Right atrium auricular region (tissue), 2 donors: ENCODE data around the gene LYZL2. TPM values are rescaled to one million over a fixed set of nuclear protein-coding genes. Genes with fewer than 3 reads are reported as not detected.
"Not testable (repeated sequence)": the region's sequence is repeated elsewhere in the genome, so short reads cannot be mapped to it uniquely, and the experiment has no call there.

Experiments used
- DNase-seq: peaks from one replicate; pipeline ENCODE4 v3.0.0-alpha.2; 2019; ENCODE audit warnings: low spot score
- H3K27ac ChIP-seq, 2 donors: fragments of 200-600 bp; sonication (generic); 1 replicate in 1 of 2; 2 replicates in 1 of 2; pipeline ENCODE4 v1.5.1; 2016 to 2019
- H3K27me3 ChIP-seq, 2 donors: fragments of 200-600 bp; sonication (generic); one replicate each; pipeline versions ENCODE4 v1.5.1 to v1.6.0; 2017 to 2019
- H3K36me3 ChIP-seq: fragments of 200-600 bp; sonication (generic); one replicate; pipeline ENCODE4 v1.5.1; 2016
- H3K4me1 ChIP-seq, 2 donors: fragments of 200-600 bp; sonication (generic); one replicate each; pipeline versions ENCODE4 v1.5.1 to v1.6.0; 2017 to 2019
- H3K4me3 ChIP-seq, 2 donors: fragments of 200-600 bp; sonication (generic); 1 replicate in 1 of 2; 2 replicates in 1 of 2; pipeline ENCODE4 v1.5.1; 2017 to 2019; ENCODE audit warnings: mild to moderate bottlenecking in 1 of 2, moderate library complexity in 1 of 2
- H3K9me3 ChIP-seq, 2 donors: fragments of 200-600 bp; sonication (generic); one replicate each; pipeline ENCODE4 v1.5.1; 2019
- total RNA-seq, 2 donors: library from RNA; depleted of rRNA; stranded (reverse); fragments of >200 nt; gene quantifications; one replicate each; pipeline ENCODE4 v1.1.0, GENCODE V29; 2016
- TF ChIP-seq, protein P1 (sequence below), 2 donors: fragments of 200-600 bp; sonication (generic); IDR thresholded peaks; one replicate each; pipeline ENCODE4 v1.5.1; 2019; ENCODE audit warnings: antibody characterized with exemption in 2 of 2

Gene LYZL2
- total RNA-seq, 2 donors from 2014 or later: not detected

DNA sequence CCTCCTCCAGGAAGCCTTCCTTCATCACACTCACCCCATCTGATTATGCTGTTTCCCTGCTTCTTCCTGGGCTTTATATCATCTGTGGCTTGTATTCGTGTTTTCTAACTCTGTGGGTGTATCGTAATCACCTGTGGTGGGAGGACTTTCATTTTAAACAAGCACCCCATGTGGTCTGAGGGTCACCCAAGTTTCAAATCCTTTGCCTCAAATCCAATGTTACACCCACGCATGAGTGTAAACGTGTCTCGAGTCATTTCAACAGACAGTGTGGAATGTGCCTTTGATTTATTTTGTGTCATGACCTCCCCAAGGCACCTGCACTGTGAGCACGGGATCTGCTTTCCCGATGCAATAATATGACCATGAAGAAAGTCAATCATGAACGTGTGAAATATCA is 17.5 kb upstream of the LYZL2 start:
- TF ChIP-seq, protein P1, sequence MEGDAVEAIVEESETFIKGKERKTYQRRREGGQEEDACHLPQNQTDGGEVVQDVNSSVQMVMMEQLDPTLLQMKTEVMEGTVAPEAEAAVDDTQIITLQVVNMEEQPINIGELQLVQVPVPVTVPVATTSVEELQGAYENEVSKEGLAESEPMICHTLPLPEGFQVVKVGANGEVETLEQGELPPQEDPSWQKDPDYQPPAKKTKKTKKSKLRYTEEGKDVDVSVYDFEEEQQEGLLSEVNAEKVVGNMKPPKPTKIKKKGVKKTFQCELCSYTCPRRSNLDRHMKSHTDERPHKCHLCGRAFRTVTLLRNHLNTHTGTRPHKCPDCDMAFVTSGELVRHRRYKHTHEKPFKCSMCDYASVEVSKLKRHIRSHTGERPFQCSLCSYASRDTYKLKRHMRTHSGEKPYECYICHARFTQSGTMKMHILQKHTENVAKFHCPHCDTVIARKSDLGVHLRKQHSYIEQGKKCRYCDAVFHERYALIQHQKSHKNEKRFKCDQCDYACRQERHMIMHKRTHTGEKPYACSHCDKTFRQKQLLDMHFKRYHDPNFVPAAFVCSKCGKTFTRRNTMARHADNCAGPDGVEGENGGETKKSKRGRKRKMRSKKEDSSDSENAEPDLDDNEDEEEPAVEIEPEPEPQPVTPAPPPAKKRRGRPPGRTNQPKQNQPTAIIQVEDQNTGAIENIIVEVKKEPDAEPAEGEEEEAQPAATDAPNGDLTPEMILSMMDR (IDR thresholded peaks at IDR 0.05): no peak

DNA sequence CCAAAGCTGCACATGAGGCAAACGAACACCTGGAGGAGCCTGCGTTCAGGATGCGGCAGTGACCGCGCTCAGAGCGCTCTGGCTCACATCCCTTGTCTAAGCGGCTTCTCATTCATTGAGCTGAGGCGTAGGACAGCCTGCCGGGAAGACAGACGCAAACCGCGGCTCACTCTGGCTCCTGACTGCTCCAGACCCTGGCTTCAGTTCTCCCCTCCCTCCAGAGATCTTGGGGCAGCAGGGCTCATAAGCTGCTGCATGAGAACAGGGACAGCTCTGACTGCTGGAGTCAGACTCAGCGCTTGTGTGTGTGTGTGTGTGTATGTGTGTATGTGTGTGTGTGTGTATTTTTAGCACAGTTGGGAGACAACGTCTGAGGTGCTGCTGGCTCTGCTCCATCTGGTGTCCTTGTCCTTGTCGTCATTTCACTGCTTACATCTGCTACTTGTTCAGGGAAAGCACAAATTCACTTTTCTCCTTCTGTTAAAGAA is 15.8 kb upstream of the LYZL2 start:
- no peak overlapping the region for H3K4me3 ChIP-seq
- DNase-seq: peak; percentile 65

More for the DNA sequence above, 17.5 kb upstream of the LYZL2 start:
- Histone ChIP-seq H3K4me3 (no peak overlapping the region), H3K27ac (no peak overlapping the region), H3K9me3 (no peaks in the 10 kb centered on the region), H3K36me3 (no peaks in the 10 kb centered on the region), H3K27me3 (no peaks in the 10 kb centered on the region), H3K4me1 (peaks cover 0 to 14% of the 10 kb centered on the region in 2 donors)
- DNase-seq: peak; percentile 9

DNA sequence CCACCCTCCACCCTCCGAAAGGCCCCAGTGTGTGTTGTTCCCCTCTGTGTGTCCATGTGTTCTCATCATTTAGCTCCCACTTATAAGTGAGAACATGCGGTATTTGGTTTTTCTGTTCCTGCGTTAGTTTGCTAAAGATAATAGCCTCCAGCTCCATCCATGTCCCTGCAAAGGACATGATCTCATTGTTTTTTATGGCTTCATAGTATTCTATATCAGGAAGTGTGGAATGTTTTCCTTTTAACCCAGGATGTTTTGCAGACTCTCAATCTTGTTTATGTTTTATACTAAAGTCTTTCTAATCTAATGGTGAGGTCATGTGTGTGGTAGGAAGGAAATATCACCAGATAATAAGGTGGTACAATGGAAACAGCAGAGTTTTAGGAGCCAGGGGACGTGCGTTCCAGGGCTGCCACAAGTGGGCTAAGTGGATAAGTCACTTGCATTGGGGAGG is 14.9 kb upstream of the LYZL2 start:
- not testable (repeated sequence) for DNase-seq, H3K4me3 ChIP-seq, H3K27me3 ChIP-seq, H3K36me3 ChIP-seq, H3K9me3 ChIP-seq
- Histone ChIP-seq H3K4me1 (peaks cover 0 to 27% of the 10 kb centered on the region in 2 donors), H3K27ac (peak overlapping the region; percentile 64 to 91)

More for the DNA sequence above, 15.8 kb upstream of the LYZL2 start:
- Histone ChIP-seq H3K27ac (peak overlapping the region; percentile 64 to 91), H3K4me1 (peaks cover 0 to 27% of the 10 kb centered on the region in 2 donors), H3K9me3 (no peaks in the 10 kb centered on the region), H3K36me3 (no peaks in the 10 kb centered on the region), H3K27me3 (no peaks in the 10 kb centered on the region)
- TF ChIP-seq, protein P1 (IDR thresholded peaks at IDR 0.05): no peak

DNA sequence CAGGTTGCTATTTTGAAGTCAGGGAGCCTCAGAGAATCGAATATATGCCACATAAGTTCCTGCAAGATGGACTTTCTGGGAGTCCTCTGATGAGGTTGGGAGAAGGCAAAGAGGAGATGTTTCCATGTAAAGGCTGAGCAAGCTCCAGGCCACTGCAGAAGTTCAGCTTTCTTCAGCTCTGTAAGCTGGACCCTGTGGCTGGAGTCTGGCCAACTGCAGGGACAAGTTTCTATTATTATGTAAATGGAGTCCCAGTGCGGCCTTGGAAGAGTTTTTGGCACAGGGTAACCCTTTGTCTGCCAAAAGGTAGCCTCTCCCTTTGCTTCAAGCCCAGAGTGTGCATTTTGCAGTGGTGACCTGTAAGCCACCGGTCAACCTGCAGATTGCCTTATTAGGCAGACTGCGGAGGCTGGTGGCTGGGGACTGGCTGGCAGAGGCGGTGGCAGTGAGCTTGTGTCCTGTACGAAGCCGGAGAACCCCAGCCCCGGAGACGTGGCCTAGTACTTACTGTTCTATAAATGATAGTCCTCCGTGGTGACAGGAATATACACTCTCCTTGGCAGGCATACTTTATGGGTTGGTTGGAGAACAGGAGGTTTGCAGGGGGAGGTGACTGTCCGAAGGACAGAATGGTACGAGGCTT is 14.1 kb upstream of the LYZL2 start:
- peaks cover 0 to 27% of the 10 kb centered on the region in 2 donors for H3K4me1 ChIP-seq

DNA sequence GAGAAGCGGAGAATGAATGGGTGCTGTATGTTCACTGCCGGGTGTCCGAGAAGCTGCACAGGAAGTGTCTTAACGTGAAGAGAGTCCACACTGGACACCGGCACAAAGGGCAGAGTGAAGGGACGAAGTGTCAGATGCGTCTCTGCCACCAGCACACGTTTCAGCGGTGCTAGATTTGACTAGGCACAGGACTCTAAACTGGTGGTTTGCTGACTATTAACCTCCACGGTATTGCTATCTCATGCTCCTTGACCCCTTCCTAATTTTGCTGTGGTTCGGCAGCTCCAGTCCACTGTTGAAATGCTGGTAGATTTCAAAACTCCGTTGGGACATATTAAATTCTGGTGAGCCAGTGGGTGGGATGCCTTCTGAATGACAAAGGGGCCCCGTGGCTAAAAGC is 13.3 kb upstream of the LYZL2 start:
- H3K27ac ChIP-seq: peak overlapping the region; percentile 64 to 91

More for the DNA sequence above, 14.1 kb upstream of the LYZL2 start:
- not testable (repeated sequence) for H3K36me3 ChIP-seq, H3K9me3 ChIP-seq, H3K4me3 ChIP-seq, H3K27me3 ChIP-seq
- H3K27ac ChIP-seq: peak overlapping the region; percentile 64 to 91
- peak; percentile 68 for DNase-seq

DNA sequence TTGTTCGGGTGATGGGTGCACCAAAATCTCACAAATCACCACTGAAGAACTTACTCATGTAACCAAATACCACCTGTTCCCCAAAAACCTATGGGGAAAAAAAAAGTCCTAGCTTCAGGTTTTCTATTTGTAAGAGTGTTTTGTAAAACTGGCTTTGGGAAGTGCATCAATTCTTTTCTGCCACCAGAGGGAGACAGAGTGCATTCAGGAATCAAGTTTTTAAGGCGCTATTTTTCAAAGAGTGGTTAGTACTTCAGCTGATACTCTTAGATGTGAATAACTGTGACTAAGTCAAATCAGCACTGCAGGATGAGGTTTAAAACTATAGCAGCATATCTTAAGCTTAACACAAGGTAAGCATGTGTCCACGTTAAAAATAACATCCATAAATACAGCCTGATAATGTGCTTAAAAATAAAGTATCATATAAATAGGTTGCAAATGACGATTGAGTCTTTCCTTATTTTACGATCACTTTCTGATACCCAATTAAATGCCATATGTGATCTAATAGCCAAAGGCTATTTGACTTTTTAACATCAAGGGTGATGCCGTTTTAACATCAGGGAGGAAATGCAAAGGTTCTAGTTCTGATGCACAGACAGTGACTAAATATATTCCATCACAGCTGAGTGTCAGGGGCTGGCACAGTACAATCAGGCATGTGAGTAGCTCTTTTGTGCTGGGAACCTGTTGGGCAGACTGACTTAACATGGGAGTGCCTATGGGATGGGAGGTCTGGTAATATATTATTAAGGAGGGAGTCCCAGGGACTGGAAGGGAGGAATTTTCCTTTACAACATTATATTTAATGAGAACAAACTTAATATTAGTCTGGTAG is 10.6 kb upstream of the LYZL2 start:
- Histone ChIP-seq H3K4me3 (no peak overlapping the region), H3K4me1 (peaks cover 0 to 27% of the 10 kb centered on the region in 2 donors), H3K36me3 (no peaks in the 10 kb centered on the region), H3K9me3 (no peaks in the 10 kb centered on the region), H3K27me3 (no peaks in the 10 kb centered on the region), H3K27ac (peak overlapping the region; percentile 66 to 70)
- TF ChIP-seq, protein P1 (IDR thresholded peaks at IDR 0.05): peak; percentile 83 to 92
- no peak for DNase-seq

More for the DNA sequence above, 13.3 kb upstream of the LYZL2 start:
- not testable (repeated sequence) for H3K9me3 ChIP-seq, H3K27me3 ChIP-seq, H3K4me3 ChIP-seq, H3K36me3 ChIP-seq, DNase-seq
- peaks cover 0 to 27% of the 10 kb centered on the region in 2 donors for H3K4me1 ChIP-seq

DNA sequence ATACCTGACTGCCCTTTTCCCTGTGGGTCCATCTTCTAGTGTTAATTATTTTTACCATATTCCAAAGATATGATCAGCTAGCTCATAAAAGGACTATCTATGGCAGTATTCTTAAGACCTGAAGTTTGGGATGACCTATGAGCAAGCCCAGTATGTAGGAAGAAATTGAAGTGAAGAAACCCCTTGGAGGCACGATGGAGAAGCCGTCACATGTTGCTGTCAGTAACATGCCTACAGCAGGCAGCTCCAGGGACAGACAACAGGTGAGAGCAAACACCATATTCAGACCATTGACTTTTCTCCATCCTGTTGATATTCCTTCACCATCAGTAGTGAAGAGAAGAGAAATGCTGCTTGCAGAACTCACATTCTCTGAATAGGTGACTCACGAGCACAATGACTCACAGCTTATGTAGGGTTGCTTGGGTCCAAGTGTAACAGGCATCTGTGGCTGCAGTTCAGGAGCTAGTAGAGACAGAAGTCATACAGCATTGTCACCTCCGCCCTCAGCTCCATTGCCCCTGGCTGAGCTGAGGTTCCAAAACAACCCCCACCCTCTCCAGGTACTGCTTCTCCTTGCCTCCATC is 8.4 kb upstream of the LYZL2 start:
- peaks cover 0 to 19% of the 10 kb centered on the region in 2 donors for H3K4me1 ChIP-seq
- no peaks in the 10 kb centered on the region for H3K36me3 ChIP-seq
- no peak for DNase-seq
- no peaks in the 10 kb centered on the region for H3K9me3 ChIP-seq
- H3K27ac ChIP-seq: no peak overlapping the region
- no peaks in the 10 kb centered on the region for H3K27me3 ChIP-seq
- TF ChIP-seq, protein P1 (IDR thresholded peaks at IDR 0.05): no peak
- H3K4me3 ChIP-seq: no peak overlapping the region
